K562 (cell line): ENCODE results near the gene GDF15. TPM values are rescaled to one million over a fixed set of nuclear protein-coding genes. Genes with fewer than 3 reads are reported as not detected.

Source experiments
- BRCA1 ChIP-seq, 2 experiments: fragments of 450-650 bp in 1 of 2; sonication (generic) in 1 of 2; formaldehyde crosslinking in 1 of 2; IDR thresholded peaks; 2 replicates each; pipeline versions ENCODE4 v1.5.0 to v1.6.1; 2017 to 2020; ENCODE audit warnings: mild to moderate bottlenecking in 1 of 2, missing genetic modification reagents in 1 of 2
- FOXJ2 ChIP-seq: fragments of 200-800 bp; sonication (Bioruptor generic); IDR thresholded peaks from 2 replicates; pipeline ENCODE4 v1.6.1; 2016; ENCODE audit warnings: missing genetic modification characterization, missing compliant biosample characterization
- JUND ChIP-seq, 2 experiments: IDR thresholded peaks; 2 replicates in 1 of 2; 3 replicates in 1 of 2; pipeline ENCODE4 v1.6.1; 2011; ENCODE audit warnings: borderline replicate concordance in 2 of 2, low read depth in 2 of 2, low read length in 2 of 2, improper control_type of control experiment in 1 of 2, missing biosample characterization in 1 of 2, missing genetic modification characterization in 1 of 2, missing genetic modification reagents in 1 of 2
- L3MBTL2 ChIP-seq: fragments of 450-650 bp; IDR thresholded peaks from 2 replicates; pipeline ENCODE4 v1.6.1; 2016; ENCODE audit warnings: mild to moderate bottlenecking, moderate library complexity
- LEF1 ChIP-seq: fragments of 450-650 bp; IDR thresholded peaks from 2 replicates; pipeline ENCODE4 v1.6.1; 2016; ENCODE audit warnings: mild to moderate bottlenecking
- MYC ChIP-seq, 2 experiments: fragments of 250-450 bp in 1 of 2; sonication (Bioruptor Pico) in 1 of 2; IDR thresholded peaks; 2 replicates each; pipeline versions ENCODE4 v1.5.1 to v1.6.1; 2012 to 2021; ENCODE audit warnings: low read depth in 2 of 2, borderline replicate concordance in 1 of 2, improper control_type of control experiment in 1 of 2, low read length in 1 of 2, mild to moderate bottlenecking in 1 of 2, moderate library complexity in 1 of 2
- NR2C2 ChIP-seq, 2 experiments: fragments of 200-800 bp in 1 of 2; sonication (Bioruptor generic) in 1 of 2; sonication (generic) in 1 of 2; formaldehyde crosslinking in 1 of 2; IDR thresholded peaks; 2 replicates each; pipeline versions ENCODE4 v1.6.1 to v1.8.0; 2016 to 2022; ENCODE audit warnings: mild to moderate bottlenecking in 1 of 2, missing compliant biosample characterization in 1 of 2, missing genetic modification characterization in 1 of 2, missing genetic modification reagents in 1 of 2
- NUFIP1 ChIP-seq: fragments of 450-650 bp; IDR thresholded peaks from 2 replicates; pipeline ENCODE4 v1.6.1; 2018; ENCODE audit not compliant: partially characterized antibody
- POLR2AphosphoS5 ChIP-seq: IDR thresholded peaks from 2 replicates; pipeline ENCODE4 v1.6.1; 2011; ENCODE audit warnings: mild to moderate bottlenecking, low read depth, low read length, moderate library complexity; ENCODE audit not compliant: control insufficient read depth, insufficient read depth
- PTBP1 ChIP-seq: fragments of 200-400 bp; formaldehyde crosslinking; IDR thresholded peaks from 2 replicates; pipeline ENCODE4 v1.6.1; 2017; ENCODE audit warnings: low read depth, low read length
- RFX1 ChIP-seq: fragments of 450-650 bp; IDR thresholded peaks from 2 replicates; pipeline ENCODE4 v1.6.1; 2016; ENCODE audit warnings: mild to moderate bottlenecking, moderate library complexity
- RNF2 ChIP-seq: sonication (generic); IDR thresholded peaks from 2 replicates; pipeline ENCODE4 v1.6.1; 2016
- TRIM24 ChIP-seq, 2 experiments: fragments of 450-650 bp; IDR thresholded peaks; 2 replicates each; pipeline ENCODE4 v1.6.1; 2016
- YY1 ChIP-seq, 3 experiments: IDR thresholded peaks; 2 replicates each; pipeline ENCODE4 v1.6.1; 2011; ENCODE audit warnings: low read length in 2 of 3, mild to moderate bottlenecking in 2 of 3, moderate library complexity in 2 of 3, borderline replicate concordance in 1 of 3, control low read depth in 1 of 3, low read depth in 1 of 3; ENCODE audit not compliant: insufficient read depth in 3 of 3, insufficient replicate concordance in 2 of 3, control insufficient read depth in 1 of 3, insufficient read length in 1 of 3; ENCODE audit errors: extremely low read depth in 1 of 3
- ZNF12 ChIP-seq: sonication (generic); formaldehyde crosslinking; IDR thresholded peaks from 2 replicates; pipeline ENCODE4 v1.4.0; 2020; ENCODE audit warnings: mild to moderate bottlenecking, missing genetic modification reagents
- ZNF239 ChIP-seq: fragments of 250-450 bp; sonication (Bioruptor Pico); IDR thresholded peaks from 2 replicates; pipeline ENCODE4 v1.4.0; 2020; ENCODE audit warnings: mild to moderate bottlenecking
- ZNF431 ChIP-seq: sonication (generic); formaldehyde crosslinking; IDR thresholded peaks from 2 replicates; pipeline ENCODE4 v1.8.0; 2022; ENCODE audit warnings: mild to moderate bottlenecking, missing genetic modification reagents
- ZNF589 ChIP-seq: fragments of 200-800 bp; sonication (Bioruptor generic); IDR thresholded peaks from 2 replicates; pipeline ENCODE4 v1.6.1; 2016; ENCODE audit warnings: low read depth, missing genetic modification characterization, missing compliant biosample characterization
- ZNF696 ChIP-seq: fragments of 250-450 bp; sonication (Bioruptor Pico); conservative IDR thresholded peaks from 2 replicates; pipeline ENCODE4 v1.4.0; 2020; ENCODE audit warnings: mild to moderate bottlenecking, moderate library complexity
- ZNF699 ChIP-seq: fragments of 250-450 bp; sonication (Bioruptor Pico); IDR thresholded peaks from 2 replicates; pipeline ENCODE4 v1.8.0; 2021; ENCODE audit warnings: mild to moderate bottlenecking, moderate library complexity; ENCODE audit not compliant: insufficient replicate concordance
- ZNF764 ChIP-seq: fragments of 250-450 bp; sonication (Bioruptor Pico); IDR thresholded peaks from 2 replicates; pipeline ENCODE4 v1.4.0; 2020; ENCODE audit warnings: low read depth, mild to moderate bottlenecking, moderate library complexity
- polyA plus RNA-seq, 8 experiments: library from polyadenylated mRNA; depleted of rRNA in 4 of 8; stranded (reverse) in 5 of 8; unstranded in 3 of 8; fragments of >200 nt; fragmentation: Nextera tagmentation in 2 of 8; fragmentation: Illumina TruSeq in 1 of 8; extraction: Ambion mirVana in 2 of 8; extraction: Trizol in 1 of 8; gene quantifications; 2 replicates each; pipeline versions ENCODE4 v1.2.1 to v1.2.3, GENCODE V29; 2011 to 2014; ENCODE audit warnings: inconsistent platforms in 1 of 8, missing spikeins in 1 of 8
- total RNA-seq, 7 experiments: library from RNA; depleted of rRNA in 6 of 7; stranded (reverse); fragments of >200 nt in 6 of 7; fragmentation: Illumina TruSeq in 2 of 7; extraction: Trizol in 2 of 7; gene quantifications; 2 replicates each; pipeline versions ENCODE4 v1.2.1 to v1.2.3, GENCODE V29; 2011 to 2021; ENCODE audit warnings: low replicate concordance in 1 of 7
- TF ChIP-seq, protein P1 (sequence below): sonication (generic); formaldehyde crosslinking; IDR thresholded peaks from 2 replicates; pipeline ENCODE4 v1.8.0; 2022; ENCODE audit warnings: mild to moderate bottlenecking, missing genetic modification reagents
- TF ChIP-seq, protein P2 (sequence below): sonication (generic); formaldehyde crosslinking; IDR thresholded peaks from 2 replicates; pipeline ENCODE4 v1.8.0; 2023; ENCODE audit warnings: mild to moderate bottlenecking, missing genetic modification reagents
- TF ChIP-seq, protein P3 (sequence below): IDR thresholded peaks from 2 replicates; pipeline ENCODE4 v1.6.1; 2012; ENCODE audit warnings: low read depth, low read length, improper control_type of control experiment, borderline replicate concordance

GDF15 gene
- total and polyA plus RNA-seq, 9 of the 15 experiments (the other 6 are each of a cell fraction or from before 2014, with no cell fraction given): 2.3 to 82.4 (median 12.5) TPM

DNA sequence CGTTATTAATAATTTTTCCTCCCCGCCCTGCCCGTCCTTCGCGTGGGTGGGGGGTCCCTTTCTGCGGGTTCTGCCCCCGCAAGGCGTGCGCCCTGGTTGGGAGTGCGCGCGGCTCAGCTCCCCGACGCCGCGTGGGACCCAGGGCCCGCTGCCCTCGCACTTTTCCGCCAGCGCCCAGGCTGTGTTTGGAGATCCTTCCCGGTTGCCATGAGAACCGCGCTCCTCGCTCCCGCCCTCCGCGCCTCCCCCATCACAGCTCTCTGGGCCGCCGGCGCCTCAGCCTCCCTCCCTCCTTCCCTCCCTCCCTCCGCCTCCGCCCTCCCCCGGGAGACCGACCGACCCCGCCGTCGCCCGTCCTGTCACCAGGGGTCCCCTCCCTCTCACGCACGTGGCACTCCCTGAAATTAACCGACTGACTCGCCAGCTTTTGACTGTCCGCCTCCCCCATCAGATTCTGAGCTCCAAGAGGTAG, 30.9 kb downstream of the GDF15 start (continued):
- TF ChIP-seq MYC (IDR thresholded peaks at IDR 0.05; ENCODE audit: low read depth, low read length) (peak; percentile 88), MYC (CRISPR knock-in tag; IDR thresholded peaks at IDR 0.05; ENCODE audit: borderline replicate concordance, low read depth) (no peak), L3MBTL2 (peak; percentile 95), YY1 (IDR thresholded peaks at IDR 0.05; ENCODE audit: borderline replicate concordance in 1 of 3, control insufficient read depth in 1 of 3, extremely low read depth in 1 of 3, insufficient read depth in 3 of 3, insufficient read length in 1 of 3, insufficient replicate concordance in 2 of 3, low read depth in 1 of 3, low read length in 2 of 3) (peak in 1 of 3 experiments; percentile 62), ZNF239 (CRISPR knock-in tag) (no peak), JUND (IDR thresholded peaks at IDR 0.05; ENCODE audit: borderline replicate concordance, low read depth, low read length) (peak; percentile 31; the same call in 1 of the 2 replicates), JUND (tag; IDR thresholded peaks at IDR 0.05; ENCODE audit: borderline replicate concordance, low read depth, low read length) (no peak), ZNF431 (peak; percentile 65; the same call in 1 of the 2 replicates), RNF2 (peak; percentile 68; the same call in 1 of the 2 replicates), ZNF589 (CRISPR knock-in tag) (0 out of 2 replicates have a peak, but pooled peaks have one; percentile 44), ZNF12 (CRISPR knock-in tag) (no peak), LEF1 (no peak; the same call in 1 of the 2 replicates), ZNF696 (CRISPR knock-in tag) (no peak), TRIM24 (IDR thresholded peaks at IDR 0.05) (0 out of 4 replicates have a peak, but pooled peaks of 1 of the 2 experiments have one; percentile 8), BRCA1 (IDR thresholded peaks at IDR 0.05) (no peak), BRCA1 (CRISPR knock-in tag; IDR thresholded peaks at IDR 0.05) (no peak), NR2C2 (CRISPR knock-in tag; IDR thresholded peaks at IDR 0.05) (no peak), NR2C2 (tag; IDR thresholded peaks at IDR 0.05) (peak; percentile 39; the same call in 1 of the 2 replicates), ZNF764 (CRISPR knock-in tag) (no peak), FOXJ2 (peak; percentile 98), ZNF699 (CRISPR knock-in tag) (no peak), POLR2AphosphoS5 (no peak), RFX1 (peak; percentile 95), PTBP1 (peak; percentile 10; the same call in 1 of the 2 replicates), NUFIP1 (no peak)
- TF ChIP-seq, protein P1, sequence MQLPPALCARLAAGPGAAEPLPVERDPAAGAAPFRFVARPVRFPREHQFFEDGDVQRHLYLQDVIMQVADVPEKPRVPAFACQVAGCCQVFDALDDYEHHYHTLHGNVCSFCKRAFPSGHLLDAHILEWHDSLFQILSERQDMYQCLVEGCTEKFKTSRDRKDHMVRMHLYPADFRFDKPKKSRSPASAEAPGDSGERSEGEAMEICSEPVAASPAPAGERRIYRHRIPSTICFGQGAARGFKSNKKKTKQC (CRISPR knock-in tag): peak; percentile 13; the same call in 1 of the 2 replicates
- TF ChIP-seq, protein P2, sequence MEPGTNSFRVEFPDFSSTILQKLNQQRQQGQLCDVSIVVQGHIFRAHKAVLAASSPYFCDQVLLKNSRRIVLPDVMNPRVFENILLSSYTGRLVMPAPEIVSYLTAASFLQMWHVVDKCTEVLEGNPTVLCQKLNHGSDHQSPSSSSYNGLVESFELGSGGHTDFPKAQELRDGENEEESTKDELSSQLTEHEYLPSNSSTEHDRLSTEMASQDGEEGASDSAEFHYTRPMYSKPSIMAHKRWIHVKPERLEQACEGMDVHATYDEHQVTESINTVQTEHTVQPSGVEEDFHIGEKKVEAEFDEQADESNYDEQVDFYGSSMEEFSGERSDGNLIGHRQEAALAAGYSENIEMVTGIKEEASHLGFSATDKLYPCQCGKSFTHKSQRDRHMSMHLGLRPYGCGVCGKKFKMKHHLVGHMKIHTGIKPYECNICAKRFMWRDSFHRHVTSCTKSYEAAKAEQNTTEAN (CRISPR knock-in tag): peak; percentile 67; the same call in 1 of the 2 replicates
- TF ChIP-seq, protein P3, sequence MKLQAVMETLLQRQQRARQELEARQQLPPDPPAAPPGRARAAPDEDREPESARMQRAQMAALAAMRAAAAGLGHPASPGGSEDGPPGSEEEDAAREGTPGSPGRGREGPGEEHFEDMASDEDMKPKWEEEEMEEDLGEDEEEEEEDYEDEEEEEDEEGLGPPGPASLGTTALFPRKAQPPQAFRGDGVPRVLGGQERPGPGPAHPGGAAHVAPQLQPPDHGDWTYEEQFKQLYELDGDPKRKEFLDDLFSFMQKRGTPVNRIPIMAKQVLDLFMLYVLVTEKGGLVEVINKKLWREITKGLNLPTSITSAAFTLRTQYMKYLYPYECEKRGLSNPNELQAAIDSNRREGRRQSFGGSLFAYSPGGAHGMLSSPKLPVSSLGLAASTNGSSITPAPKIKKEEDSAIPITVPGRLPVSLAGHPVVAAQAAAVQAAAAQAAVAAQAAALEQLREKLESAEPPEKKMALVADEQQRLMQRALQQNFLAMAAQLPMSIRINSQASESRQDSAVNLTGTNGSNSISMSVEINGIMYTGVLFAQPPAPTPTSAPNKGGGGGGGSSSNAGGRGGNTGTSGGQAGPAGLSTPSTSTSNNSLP: 0 out of 2 replicates have a peak, but pooled peaks have one; percentile 27
